Breast epithelium (tissue), 4 donors: ENCODE results near the gene CRCP. TPM values are rescaled to one million over a fixed set of nuclear protein-coding genes. Genes with fewer than 3 reads are reported as not detected.
"Not testable (repeated sequence)": the region's sequence is repeated elsewhere in the genome, so short reads cannot be mapped to it uniquely, and the experiment has no call there.

ENCODE experiments used
- DNase-seq, 2 donors: peaks; one replicate each; pipeline ENCODE4 v3.0.0-alpha.2; 2019; ENCODE audit warnings: low spot score in 2 of 2
- H3K27ac ChIP-seq, 2 donors: fragments of 200-600 bp; sonication (generic) in 1 of 2; one replicate each; pipeline ENCODE4 v1.5.1; 2016 to 2019; ENCODE audit warnings: mild to moderate bottlenecking in 1 of 2
- H3K27me3 ChIP-seq, 2 donors: fragments of 200-600 bp; sonication (generic) in 1 of 2; one replicate each; pipeline versions ENCODE4 v1.5.1 to v1.6.0; 2017 to 2019; ENCODE audit warnings: control low read depth in 1 of 2, mild to moderate bottlenecking in 1 of 2
- H3K36me3 ChIP-seq: fragments of 200-600 bp; one replicate; pipeline ENCODE4 v1.5.1; 2019
- H3K4me1 ChIP-seq, 2 donors: fragments of 200-600 bp; sonication (generic); one replicate each; pipeline ENCODE4 v1.5.1; 2016 to 2019; ENCODE audit warnings: control low read depth in 1 of 2
- H3K4me3 ChIP-seq, 3 donors: fragments of 200-600 bp; sonication (generic); 1 replicate in 2 of 3; 2 replicates in 1 of 3; pipeline ENCODE4 v1.5.1; 2016 to 2019; ENCODE audit warnings: mild to moderate bottlenecking in 3 of 3, moderate library complexity in 2 of 3
- H3K9me3 ChIP-seq, 2 donors: fragments of 200-600 bp; sonication (generic) in 1 of 2; one replicate each; pipeline ENCODE4 v1.5.1; 2016 to 2019; ENCODE audit warnings: control low read depth in 1 of 2
- POLR2A ChIP-seq: fragments of 450-650 bp; IDR thresholded peaks from one replicate; pipeline ENCODE4 v1.6.1; 2016; ENCODE audit warnings: antibody characterized with exemption, mild to moderate bottlenecking, moderate library complexity
- POLR2AphosphoS5 ChIP-seq, 3 donors: sonication (generic); formaldehyde crosslinking; IDR thresholded peaks; one replicate each; pipeline ENCODE4 v1.6.1; 2017; ENCODE audit warnings: antibody characterized with exemption in 3 of 3
- intact Hi-C: fragments of 100-400 bp; cut with DNase I; formaldehyde crosslinking; loops from one replicate; pipeline ENCODE4 v1.15.1; 2023; ENCODE audit warnings: low total_unique reads
- total RNA-seq, 3 donors: library from RNA; depleted of rRNA; stranded (reverse); fragments of >200 nt; gene quantifications; one replicate each; pipeline ENCODE4 v1.1.0, GENCODE V29; 2016
- TF ChIP-seq, protein P1 (sequence below), 3 donors: fragments of 450-650 bp; IDR thresholded peaks; one replicate each; pipeline ENCODE4 v1.5.1; 2016 to 2017; ENCODE audit warnings: antibody characterized with exemption in 3 of 3, mild to moderate bottlenecking in 3 of 3, moderate library complexity in 3 of 3

Gene CRCP
- total RNA-seq, 3 donors from 2014 or later, result 31.5 to 49.8 (median 41.3) TPM

DNA sequence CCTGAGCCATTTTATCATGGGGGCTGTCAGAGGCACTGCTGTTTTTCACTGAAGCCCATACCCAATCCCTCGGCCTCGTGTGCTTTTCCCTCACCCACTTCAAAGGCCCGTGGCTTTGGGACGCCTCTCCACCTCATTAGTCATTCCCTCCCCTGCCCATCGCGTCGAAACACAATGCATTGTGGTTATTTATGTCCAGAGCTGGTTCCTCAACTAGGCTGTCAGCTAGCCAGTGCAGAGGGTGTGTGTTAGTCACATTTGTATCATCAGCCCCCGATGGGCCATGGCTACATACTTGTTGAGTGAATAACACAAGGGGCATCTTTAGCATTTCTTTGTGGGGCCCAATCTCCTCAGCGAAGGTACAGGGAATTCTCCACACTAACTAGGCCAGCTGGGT is 3.8 kb upstream of the CRCP start:
- no peaks in the 10 kb centered on the region for H3K36me3 ChIP-seq
- H3K9me3 ChIP-seq, result no peaks in the 10 kb centered on the region
- H3K27ac ChIP-seq, result no peak overlapping the region
- no peak overlapping the region for H3K4me3 ChIP-seq
- H3K27me3 ChIP-seq, result no peaks in the 10 kb centered on the region
- intact Hi-C loops, result no loop called here
- no peaks in the 10 kb centered on the region for H3K4me1 ChIP-seq
- TF ChIP-seq, protein P1, sequence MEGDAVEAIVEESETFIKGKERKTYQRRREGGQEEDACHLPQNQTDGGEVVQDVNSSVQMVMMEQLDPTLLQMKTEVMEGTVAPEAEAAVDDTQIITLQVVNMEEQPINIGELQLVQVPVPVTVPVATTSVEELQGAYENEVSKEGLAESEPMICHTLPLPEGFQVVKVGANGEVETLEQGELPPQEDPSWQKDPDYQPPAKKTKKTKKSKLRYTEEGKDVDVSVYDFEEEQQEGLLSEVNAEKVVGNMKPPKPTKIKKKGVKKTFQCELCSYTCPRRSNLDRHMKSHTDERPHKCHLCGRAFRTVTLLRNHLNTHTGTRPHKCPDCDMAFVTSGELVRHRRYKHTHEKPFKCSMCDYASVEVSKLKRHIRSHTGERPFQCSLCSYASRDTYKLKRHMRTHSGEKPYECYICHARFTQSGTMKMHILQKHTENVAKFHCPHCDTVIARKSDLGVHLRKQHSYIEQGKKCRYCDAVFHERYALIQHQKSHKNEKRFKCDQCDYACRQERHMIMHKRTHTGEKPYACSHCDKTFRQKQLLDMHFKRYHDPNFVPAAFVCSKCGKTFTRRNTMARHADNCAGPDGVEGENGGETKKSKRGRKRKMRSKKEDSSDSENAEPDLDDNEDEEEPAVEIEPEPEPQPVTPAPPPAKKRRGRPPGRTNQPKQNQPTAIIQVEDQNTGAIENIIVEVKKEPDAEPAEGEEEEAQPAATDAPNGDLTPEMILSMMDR (IDR thresholded peaks at IDR 0.05), result no peak
- TF ChIP-seq POLR2AphosphoS5 (IDR thresholded peaks at IDR 0.05), result no peak
- no peak for TF ChIP-seq POLR2A
- no peak for DNase-seq

DNA sequence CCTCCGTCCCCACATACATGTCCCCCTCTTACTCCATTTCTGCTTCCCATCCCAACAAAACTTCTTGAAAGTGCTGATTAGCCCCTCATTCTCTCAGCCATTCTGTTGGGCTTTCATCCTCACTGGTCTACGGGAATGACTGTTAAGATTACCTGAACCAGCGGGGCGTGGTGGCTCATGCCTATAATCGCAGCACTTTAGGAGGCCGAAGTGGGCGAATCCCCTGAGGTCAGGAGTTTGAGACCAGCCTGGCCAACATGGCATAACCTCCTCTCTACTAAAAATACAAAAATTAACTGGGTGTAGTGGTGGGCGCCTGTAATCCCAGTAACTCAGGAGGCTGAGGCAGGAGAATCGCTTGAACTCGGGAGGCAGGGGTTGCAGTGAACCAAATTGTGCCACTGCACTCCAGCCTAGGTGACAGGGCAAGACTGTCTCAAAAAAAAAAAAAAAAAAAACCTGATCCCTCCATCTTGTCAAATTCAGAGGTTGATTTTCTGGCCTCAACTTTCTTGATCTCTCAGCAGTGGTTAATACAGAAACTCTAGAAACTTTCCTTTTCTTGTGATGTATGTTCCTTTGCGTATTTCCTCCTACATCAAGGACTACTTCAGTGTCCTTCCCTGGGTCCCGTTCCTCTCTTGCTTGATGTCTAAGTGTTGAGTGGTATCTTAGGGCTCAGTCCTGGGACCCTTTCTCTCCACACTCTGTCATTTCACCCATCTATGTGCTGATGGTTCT is 2.2 kb downstream of the CRCP start:
- H3K27ac ChIP-seq, H3K9me3 ChIP-seq, DNase-seq, intact Hi-C loops, H3K4me1 ChIP-seq, H3K4me3 ChIP-seq, H3K27me3 ChIP-seq, H3K36me3 ChIP-seq: not testable (repeated sequence)

DNA sequence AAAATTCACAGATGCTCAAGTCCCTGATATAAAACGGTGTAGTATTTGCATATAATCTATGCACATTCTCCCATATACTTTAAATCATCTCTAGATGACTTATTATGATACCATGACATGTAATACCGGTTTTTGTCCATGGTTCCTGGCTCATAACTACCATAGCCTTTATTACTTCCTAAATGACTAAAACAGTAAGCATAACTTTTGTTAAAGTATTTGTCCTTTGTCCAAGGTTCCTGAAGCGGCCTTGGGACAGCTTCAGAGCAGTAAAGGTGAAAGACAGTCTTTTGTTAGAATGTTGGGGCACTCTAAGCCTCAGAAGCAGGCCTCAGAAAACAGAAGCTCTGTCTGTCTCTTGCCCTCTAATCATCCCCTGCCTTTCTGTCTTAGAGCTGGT is 4.0 kb downstream of the CRCP start:
- H3K4me3 ChIP-seq, result no peak overlapping the region
- no peaks in the 10 kb centered on the region for H3K4me1 ChIP-seq
- DNase-seq, result no peak
- H3K27me3 ChIP-seq, result no peaks in the 10 kb centered on the region
- intact Hi-C loops, result no loop called here
- peak overlapping the region; percentile 9 to 75 for H3K27ac ChIP-seq
- H3K36me3 ChIP-seq, result no peaks in the 10 kb centered on the region
- no peaks in the 10 kb centered on the region for H3K9me3 ChIP-seq
- no peak for TF ChIP-seq POLR2A
- TF ChIP-seq POLR2AphosphoS5 (IDR thresholded peaks at IDR 0.05), result no peak
- TF ChIP-seq, protein P1 (IDR thresholded peaks at IDR 0.05), result no peak

DNA sequence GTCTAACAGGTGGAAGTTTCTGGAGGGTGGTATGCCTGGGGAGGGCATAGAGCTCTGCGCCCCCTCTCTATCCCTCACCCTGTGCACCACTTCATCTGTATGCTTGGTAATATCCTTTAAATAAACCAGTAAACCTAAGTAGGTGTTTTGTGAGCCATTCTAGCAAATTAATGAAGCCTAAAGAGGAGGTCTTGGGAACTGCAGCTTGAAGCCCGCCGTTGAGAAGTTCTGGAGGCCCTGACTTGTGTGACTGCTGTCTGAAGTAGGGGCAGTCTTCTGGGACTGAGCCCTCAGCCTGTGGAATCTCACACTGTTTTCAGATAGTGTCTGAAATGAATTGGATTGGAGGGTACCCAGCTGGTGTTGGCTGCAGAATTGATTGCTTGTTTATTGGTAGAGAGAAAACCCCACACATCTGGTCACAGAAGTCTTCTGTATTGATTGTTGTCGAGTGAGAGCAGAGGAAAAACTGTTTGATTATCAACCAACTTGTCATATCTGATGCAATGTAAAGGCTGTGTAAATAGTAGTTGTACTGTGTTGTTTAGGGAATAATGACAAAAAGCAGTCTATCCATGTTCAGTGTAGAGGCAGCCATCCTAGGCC is 4.7 kb downstream of the CRCP start:
- no peaks in the 10 kb centered on the region for H3K9me3 ChIP-seq
- H3K36me3 ChIP-seq, result no peaks in the 10 kb centered on the region
- peak overlapping the region; percentile 9 to 75 for H3K27ac ChIP-seq
- TF ChIP-seq POLR2AphosphoS5 (IDR thresholded peaks at IDR 0.05) (no peak), POLR2A (no peak)
- TF ChIP-seq, protein P1 (IDR thresholded peaks at IDR 0.05), result no peak
- intact Hi-C loops, result no loop called here
- H3K4me1 ChIP-seq, result no peaks in the 10 kb centered on the region
- DNase-seq, result no peak
- no peaks in the 10 kb centered on the region for H3K27me3 ChIP-seq
- H3K4me3 ChIP-seq, result peak overlapping the region in 1 of 3 donors; percentile 2

DNA sequence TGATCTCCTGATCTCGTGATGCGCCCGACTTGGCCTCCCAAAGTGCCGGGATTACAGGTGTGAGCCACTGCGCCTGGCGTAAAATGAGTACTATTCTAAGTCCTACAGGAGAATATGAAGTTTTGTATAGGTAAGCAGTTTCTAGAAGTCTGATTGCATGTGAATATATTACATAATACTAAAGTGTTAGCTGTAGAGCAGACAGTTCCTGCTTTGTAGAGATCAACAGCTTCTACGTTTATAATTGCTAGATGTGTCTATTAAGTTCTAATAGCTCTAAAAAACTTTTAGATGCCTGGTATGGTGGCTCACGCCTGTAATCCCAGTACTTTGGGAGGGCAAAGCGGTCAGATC is 8.5 kb downstream of the CRCP start:
- intact Hi-C loops, result no loop called here
- TF ChIP-seq, protein P1 (IDR thresholded peaks at IDR 0.05), result no peak
- TF ChIP-seq POLR2A (no peak), POLR2AphosphoS5 (IDR thresholded peaks at IDR 0.05) (no peak)
- H3K4me1 ChIP-seq, result no peaks in the 10 kb centered on the region
- H3K27ac ChIP-seq, result no peak overlapping the region
- no peaks in the 10 kb centered on the region for H3K36me3 ChIP-seq
- no peak overlapping the region for H3K4me3 ChIP-seq
- no peaks in the 10 kb centered on the region for H3K27me3 ChIP-seq
- no peak for DNase-seq
- H3K9me3 ChIP-seq, result no peaks in the 10 kb centered on the region

DNA sequence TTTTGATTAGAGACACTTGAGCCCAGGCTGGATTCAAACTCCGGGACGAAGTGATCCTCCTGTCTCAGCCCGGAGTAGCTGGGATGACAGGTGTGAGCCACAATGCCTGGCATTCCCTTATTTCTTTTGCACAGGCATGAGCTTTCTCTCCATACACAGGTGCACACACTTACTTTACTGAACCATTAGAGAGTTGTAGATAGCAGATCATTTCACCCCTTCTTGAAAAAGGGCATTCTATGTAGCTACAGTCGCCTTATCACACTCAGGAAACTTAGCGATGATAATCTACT is 9.9 kb downstream of the CRCP start:
- intact Hi-C loops, DNase-seq, H3K36me3 ChIP-seq: not testable (repeated sequence)

More for the DNA sequence above, 9.9 kb downstream of the CRCP start:
- not testable (repeated sequence) for H3K27ac ChIP-seq, H3K4me3 ChIP-seq, H3K9me3 ChIP-seq, H3K4me1 ChIP-seq, H3K27me3 ChIP-seq
